Motor neuron (in vitro differentiated cells): ENCODE data around the gene MED31. TPM values are rescaled to one million over a fixed set of nuclear protein-coding genes. Genes with fewer than 3 reads are reported as not detected.
"Not testable (repeated sequence)": the region's sequence is repeated elsewhere in the genome, so short reads cannot be mapped to it uniquely, and the experiment has no call there.

ENCODE experiments used
- ATAC-seq, 8 experiments: fragments of 200-7000 bp; cut with Tn5 transposase; replicated peaks in 6 of 8; 2 replicates each; pipeline ENCODE4 v1.8.0; 2021; ENCODE audit warnings: mild to moderate bottlenecking in 8 of 8, moderate library complexity in 8 of 8
- H3K27ac ChIP-seq, 2 donors: fragments of 250-450 bp; sonication (Bioruptor Pico); 2 replicates each; pipeline ENCODE4 v1.9.0; 2021; ENCODE audit warnings: antibody characterized with exemption in 2 of 2, mild to moderate bottlenecking in 2 of 2, moderate library complexity in 1 of 2
- H3K4me1 ChIP-seq, 2 donors: fragments of 250-450 bp; sonication (Bioruptor Pico); replicated peaks in 1 of 2; 2 replicates each; pipeline ENCODE4 v1.6.1; 2021; ENCODE audit warnings: antibody characterized with exemption in 2 of 2, mild to moderate bottlenecking in 2 of 2, moderate library complexity in 1 of 2
- H3K4me3 ChIP-seq, 5 donors: fragments of 250-450 bp; sonication (Bioruptor Pico); 2 replicates each; pipeline ENCODE4 v1.9.0; 2021; ENCODE audit warnings: antibody characterized with exemption in 5 of 5, mild to moderate bottlenecking in 5 of 5, moderate library complexity in 4 of 5
- WGBS, 10 experiments: fragments of 450-650 bp; shearing (Covaris generic); methylation state at CpG; one replicate each; pipeline ENCODE4 v1.0.0; 2022; 5-methylcytosine and 5-hydroxymethylcytosine counted together
- in situ Hi-C, 9 experiments: fragments of 400-800 bp; cut with MboI; loops; one replicate each; pipeline ENCODE4 v1.15.0; 2021; ENCODE audit warnings: low sequenced_read_pairs in 9 of 9, low pct_unique_long_range_greater_than_20kb in 2 of 9; ENCODE audit not compliant: unreplicated experiment in 9 of 9
- total RNA-seq, 8 experiments: library from RNA; unstranded; fragments of 300-600 nt; gene quantifications; 2 replicates each; pipeline versions ENCODE4 v1.2.3 to v1.2.4, GENCODE V29; 2022

MED31 gene
- total RNA-seq, 8 experiments from 2014 or later: 11.7 to 31.8 (median 18.0) TPM

DNA sequence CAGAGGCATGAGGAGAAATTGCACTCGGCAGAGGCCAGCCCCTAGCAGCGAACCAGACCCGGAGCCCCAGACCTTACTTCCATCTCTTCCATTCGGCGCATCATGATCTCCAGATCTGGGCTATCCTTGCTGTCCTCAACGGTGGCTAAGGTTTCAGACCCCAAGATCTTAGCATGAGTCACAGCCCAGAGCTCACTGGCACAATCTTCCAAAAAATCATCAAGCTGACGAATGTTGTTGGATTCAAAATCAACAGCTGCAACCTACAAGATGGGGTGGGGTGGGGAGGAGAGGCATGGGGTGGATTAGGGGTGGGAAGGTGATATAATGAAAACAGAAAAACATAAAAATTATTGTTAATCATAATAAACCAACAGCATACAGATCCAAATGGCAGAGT lies 55.3 kb downstream of the MED31 start:
- WGBS, 10 experiments: 67 to 100% (median 100%) methylated on average over 1 to 2 of the region's 7 CpGs; no CpG with 5 or more reads in 6 of the 10 experiments
- in situ Hi-C loops: no loop called here

DNA sequence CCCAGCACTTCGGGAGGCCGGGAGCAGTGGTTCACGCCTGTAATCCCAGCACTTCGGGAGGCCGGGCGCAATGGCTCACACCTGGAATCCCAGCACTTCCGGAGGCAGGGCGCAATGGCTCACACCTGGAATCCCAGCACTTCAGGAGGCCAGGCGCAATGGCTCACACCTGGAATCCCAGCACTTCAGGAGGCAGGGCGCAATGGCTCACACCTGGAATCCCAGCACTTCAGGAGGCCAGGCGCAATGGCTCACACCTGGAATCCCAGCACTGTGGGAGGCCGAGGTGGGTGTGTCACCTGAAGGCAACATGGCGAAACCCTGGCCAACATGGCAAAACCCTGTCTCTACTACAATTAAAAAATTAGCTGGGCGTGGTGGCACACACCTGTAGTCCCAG lies 58.0 kb downstream of the MED31 start:
- in situ Hi-C loops: not testable (repeated sequence)

More for the DNA sequence above, 55.3 kb downstream of the MED31 start:
- Histone ChIP-seq H3K4me1 (no peaks in the 10 kb centered on the region), H3K4me3 (no peak overlapping the region), H3K27ac (no peak overlapping the region)
- ATAC-seq: no peak

More for the DNA sequence above, 58.0 kb downstream of the MED31 start:
- ATAC-seq, H3K4me1 ChIP-seq, H3K27ac ChIP-seq, H3K4me3 ChIP-seq: not testable (repeated sequence)
- 98 to 100% (median 100%) methylated on average over 1 to 10 of the region's 14 CpGs; no CpG with 5 or more reads in 5 of the 10 experiments for WGBS, 10 experiments

Other genes with a start within 250 kb of the MED31 start
- gene AIPL1, start 216.5 kb downstream of the MED31 start, total RNA-seq: under 1 TPM in 4 of 8 experiments, not detected in 4; 0.08 to 1.00 (median 0.39) TPM
- gene PIMREG, start 207.2 kb downstream of the MED31 start, total RNA-seq: 10 to 100 TPM in 3 of 8 experiments, 1 to 10 TPM in 3, under 1 TPM in 1, not detected in 1; 0.71 to 47.6 (median 3.5) TPM
- gene PITPNM3, start 95.0 kb downstream of the MED31 start, total RNA-seq: 10 to 100 TPM in 1 of 8 experiments, 1 to 10 TPM in 5, under 1 TPM in 2; 0.31 to 10.1 (median 1.7) TPM
- gene KIAA0753, start 10.9 kb downstream of the MED31 start, total RNA-seq: 10 to 100 TPM; 12.6 to 32.2 (median 19.3) TPM
- gene TXNDC17, start 10.5 kb downstream of the MED31 start, total RNA-seq: 100 to 1,000 TPM in 3 of 8 experiments, 10 to 100 TPM in 5; 70.5 to 168 (median 94.7) TPM
- 1 to 10 TPM in 7 of 8 experiments, under 1 TPM in 1; 0.56 to 8.9 (median 4.3) TPM for gene C17orf100, start 157 bp upstream of the MED31 start, total RNA-seq
- under 1 TPM in 7 of 8 experiments, not detected in 1; 0.07 to 0.73 (median 0.17) TPM for gene SLC13A5, start 61.8 kb upstream of the MED31 start, total RNA-seq
- 10 to 100 TPM in 1 of 8 experiments, 1 to 10 TPM in 4, under 1 TPM in 2, not detected in 1; 0.27 to 56.7 (median 5.6) TPM for gene XAF1, start 104.4 kb upstream of the MED31 start, total RNA-seq
- gene FBXO39, start 124.6 kb upstream of the MED31 start, total RNA-seq: under 1 TPM in 3 of 8 experiments, not detected in 5; 0.20 to 0.76 (median 0.42) TPM
- gene TEKT1, start 180.1 kb upstream of the MED31 start, total RNA-seq: 10 to 100 TPM in 1 of 8 experiments, under 1 TPM in 4, not detected in 3; 0.05 to 17.0 (median 0.17) TPM